Measurements from ENCODE around the gene CUEDC1.

- TF ChIP-seq CTCF (IDR thresholded peaks at IDR 0.05) (no peak), POLR2A (IDR thresholded peaks at IDR 0.05) (no peak)
Measured at GRCh38 chr17:57959929-57960328, 4.7 kb upstream of the CUEDC1 start.
